Naive thymus-derived CD4-positive, alpha-beta T cell (primary cell): ENCODE results near the gene HOATZ. TPM values are rescaled to one million over a fixed set of nuclear protein-coding genes. Genes with fewer than 3 reads are reported as not detected.

Source experiments
- ATAC-seq: fragments of 150-1000 bp; cut with Tn5 transposase; 2 replicates; pipeline ENCODE4 v1.10.0; 2021; ENCODE audit warnings: mild to moderate bottlenecking, moderate library complexity
- CTCF ChIA-PET: fragments of 350-600 bp; sonication (Branson Sonifier 250); formaldehyde crosslinking; loops from one replicate; lab custom pipeline; 2021; ENCODE audit warnings: antibody characterized with exemption; lab: Charles Lee
- POLR2A ChIA-PET: fragments of 350-600 bp; sonication (Branson Sonifier 250); formaldehyde crosslinking; loops from one replicate; lab custom pipeline; 2021; ENCODE audit warnings: antibody characterized with exemption, inconsistent platforms; lab: Charles Lee
- DNase-seq, 9 donors: peaks; one replicate each; pipeline versions ENCODE4 v3.0.0 to v3.0.0-alpha.2; 2020 to 2022; ENCODE audit warnings: mixed read lengths in 1 of 9
- H3K27ac ChIP-seq: one replicate; pipeline ENCODE4 v1.7.0; 2013; ENCODE audit warnings: mild to moderate bottlenecking, low read depth, low read length, moderate library complexity
- H3K27me3 ChIP-seq, 2 donors: one replicate each; pipeline ENCODE4 v1.7.0; 2013; ENCODE audit warnings: low read length in 2 of 2, mild to moderate bottlenecking in 2 of 2, moderate library complexity in 2 of 2; ENCODE audit not compliant: control insufficient read depth in 2 of 2, insufficient read depth in 2 of 2
- H3K36me3 ChIP-seq, 3 experiments: 1 replicate in 2 of 3; 2 replicates in 1 of 3; pipeline ENCODE4 v1.7.0; 2013; ENCODE audit warnings: low read length in 3 of 3, mild to moderate bottlenecking in 3 of 3, moderate library complexity in 1 of 3; ENCODE audit not compliant: insufficient read depth in 3 of 3, control insufficient read depth in 2 of 3
- H3K4me1 ChIP-seq, 2 donors: one replicate each; pipeline ENCODE4 v1.7.0; 2013; ENCODE audit warnings: low read length in 2 of 2, mild to moderate bottlenecking in 2 of 2, moderate library complexity in 1 of 2; ENCODE audit not compliant: control insufficient read depth in 2 of 2, insufficient read depth in 2 of 2
- H3K4me3 ChIP-seq: 2 replicates; pipeline ENCODE4 v1.7.0; 2013; ENCODE audit warnings: mild to moderate bottlenecking, low read length
- H3K9me3 ChIP-seq, 3 experiments: 1 replicate in 2 of 3; 2 replicates in 1 of 3; pipeline ENCODE4 v1.7.0; 2013; ENCODE audit warnings: low read length in 3 of 3; ENCODE audit not compliant: control insufficient read depth in 2 of 3
- H3K27ac Mint-ChIP-seq, 9 donors: one replicate each; pipeline ENCODE4 v1.8.0; 2020 to 2022; ENCODE audit warnings: mixed read lengths in 9 of 9, mild to moderate bottlenecking in 8 of 9, moderate library complexity in 5 of 9, inconsistent platforms in 2 of 9
- H3K27me3 Mint-ChIP-seq, 5 donors: one replicate each; pipeline ENCODE4 v1.8.0; 2021 to 2022; ENCODE audit warnings: mixed read lengths in 5 of 5, mild to moderate bottlenecking in 1 of 5
- H3K36me3 Mint-ChIP-seq, 5 donors: one replicate each; pipeline ENCODE4 v1.8.0; 2020 to 2022; ENCODE audit warnings: mixed read lengths in 5 of 5, mild to moderate bottlenecking in 3 of 5, inconsistent platforms in 1 of 5
- H3K4me1 Mint-ChIP-seq, 7 donors: one replicate each; pipeline ENCODE4 v1.8.0; 2020 to 2022; ENCODE audit warnings: mixed read lengths in 7 of 7, mild to moderate bottlenecking in 3 of 7, inconsistent platforms in 1 of 7
- H3K4me3 Mint-ChIP-seq, 10 donors: one replicate each; pipeline ENCODE4 v1.8.0; 2020 to 2022; ENCODE audit warnings: mild to moderate bottlenecking in 10 of 10, mixed read lengths in 10 of 10, moderate library complexity in 6 of 10, inconsistent platforms in 2 of 10
- H3K9me3 Mint-ChIP-seq, 11 donors: one replicate each; pipeline ENCODE4 v1.8.0; 2020 to 2022; ENCODE audit warnings: mixed read lengths in 11 of 11, mild to moderate bottlenecking in 4 of 11, inconsistent platforms in 1 of 11, moderate library complexity in 1 of 11
- intact Hi-C, 2 donors: fragments of 100-400 bp; cut with micrococcal nuclease; formaldehyde crosslinking; loops; one replicate each; pipeline ENCODE4 v1.15.1; 2023
- polyA plus RNA-seq, 2 donors: library from polyadenylated mRNA; unstranded; fragments of 300-500 nt; fragmentation: Illumina TruSeq; gene quantifications; one replicate each; pipeline ENCODE4 v1.2.3, GENCODE V29; 2021
- total RNA-seq, 6 experiments: library from RNA in 5 of 6; stranded (reverse) in 5 of 6; gene quantifications; 1 replicate in 5 of 6; 2 replicates in 1 of 6; pipeline ENCODE4 v1.2.3 and lab custom pipeline; 2021 to 2026

Gene HOATZ
- total and polyA plus RNA-seq, 7 experiments from 2014 or later, result not detected

GRCh38 chr11:111476366-111476765, 38.2 kb upstream of the HOATZ start:
- Histone ChIP-seq H3K4me1 (no peaks in the 10 kb centered on the region), H3K27me3 (no peaks in the 10 kb centered on the region), H3K27ac (no peak overlapping the region), H3K36me3 (no peaks in the 10 kb centered on the region), H3K4me3 (no peak overlapping the region), H3K9me3 (no peaks in the 10 kb centered on the region)
- intact Hi-C loops, result no loop called here
- no peak for ATAC-seq
- Mint-ChIP-seq H3K4me1 (no peaks in the 10 kb centered on the region), H3K27ac (no peak overlapping the region), H3K36me3 (no peaks in the 10 kb centered on the region), H3K9me3 (peaks cover 0 to 25% (median 4%) of the 10 kb centered on the region in 11 donors), H3K4me3 (no peak overlapping the region), H3K27me3 (peaks cover 13 to 40% (median 34%) of the 10 kb centered on the region in 5 donors)
- ChIA-PET POLR2A (no interaction called here), CTCF (no interaction called here)
- no peak for DNase-seq

DNA sequence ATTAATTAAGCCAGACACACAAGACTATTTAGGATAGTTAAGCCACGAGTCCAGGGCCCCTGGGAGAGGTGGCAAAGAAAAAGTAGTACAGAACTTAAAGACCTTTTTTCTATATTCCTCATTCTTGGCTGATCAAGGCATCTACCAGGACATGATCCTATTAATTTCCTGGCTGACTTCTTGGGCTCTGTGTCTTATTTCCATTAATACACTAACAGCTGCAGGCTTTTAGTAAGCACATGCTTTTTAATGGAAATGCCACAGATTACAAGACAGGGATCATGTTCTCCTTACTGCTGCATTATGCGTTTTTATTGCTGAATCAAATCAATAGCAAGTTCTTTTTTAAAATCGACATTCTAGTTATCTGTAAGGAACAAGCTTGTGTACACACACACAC, 37.6 kb upstream of the HOATZ start:
- H3K36me3 ChIP-seq, result no peaks in the 10 kb centered on the region
- ChIA-PET CTCF (no interaction called here), POLR2A (no interaction called here)

DNA sequence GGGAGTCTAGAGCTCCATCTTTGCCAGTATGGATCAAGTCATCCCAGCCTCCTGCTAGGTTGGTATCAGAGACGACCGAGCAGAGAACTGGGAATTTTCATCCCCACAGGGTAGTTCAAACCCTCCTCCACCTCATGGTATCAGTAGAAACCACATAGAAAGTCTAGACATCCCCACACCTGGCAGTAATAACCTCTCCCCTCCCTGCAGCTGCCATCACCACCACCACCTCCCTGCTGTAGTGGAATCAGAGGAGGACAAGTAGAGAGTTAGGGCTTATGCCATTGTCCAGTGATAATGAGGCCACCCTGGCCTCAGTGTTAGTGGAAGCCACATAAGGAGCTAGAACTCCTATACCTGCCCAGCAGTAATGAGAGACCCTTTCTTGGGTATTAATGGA, 36.7 kb upstream of the HOATZ start:
- ChIA-PET POLR2A (no interaction called here), CTCF (no interaction called here)
- Histone ChIP-seq H3K4me1 (no peaks in the 10 kb centered on the region), H3K27ac (no peak overlapping the region), H3K4me3 (no peak overlapping the region), H3K36me3 (no peaks in the 10 kb centered on the region), H3K9me3 (peaks cover 0 to 1% (median 0%) of the 10 kb centered on the region in 3 experiments), H3K27me3 (no peaks in the 10 kb centered on the region)
- intact Hi-C loops, result no loop called here
- no peak for DNase-seq
- no peak for ATAC-seq
- Mint-ChIP-seq H3K27ac (no peak overlapping the region), H3K9me3 (peaks cover under 1 to 38% (median 12%) of the 10 kb centered on the region in 11 donors), H3K4me1 (no peaks in the 10 kb centered on the region), H3K4me3 (no peak overlapping the region), H3K36me3 (peaks cover 0 to 5% (median 0%) of the 10 kb centered on the region in 5 donors), H3K27me3 (peaks cover 15 to 48% (median 34%) of the 10 kb centered on the region in 5 donors)

More for the DNA sequence above, 37.6 kb upstream of the HOATZ start:
- H3K4me1 Mint-ChIP-seq, result no peaks in the 10 kb centered on the region
- H3K36me3 Mint-ChIP-seq, result no peaks in the 10 kb centered on the region
- intact Hi-C loops, result no loop called here
- H3K4me3 Mint-ChIP-seq, result no peak overlapping the region
- H3K27ac Mint-ChIP-seq, result no peak overlapping the region
- no peaks in the 10 kb centered on the region for H3K4me1 ChIP-seq
- H3K9me3 Mint-ChIP-seq, result peaks cover 0 to 29% (median 4%) of the 10 kb centered on the region in 11 donors
- no peak overlapping the region for H3K4me3 ChIP-seq
- no peak for ATAC-seq
- no peak overlapping the region for H3K27ac ChIP-seq
- no peak for DNase-seq
- no peaks in the 10 kb centered on the region for H3K9me3 ChIP-seq
- no peaks in the 10 kb centered on the region for H3K27me3 ChIP-seq
- H3K27me3 Mint-ChIP-seq, result peaks cover 13 to 40% (median 34%) of the 10 kb centered on the region in 5 donors

GRCh38 chr11:111479666-111480065, 34.9 kb upstream of the HOATZ start:
- no peaks in the 10 kb centered on the region for H3K4me1 Mint-ChIP-seq
- ATAC-seq (no peak), DNase-seq (no peak)
- H3K27ac ChIP-seq, result no peak overlapping the region
- H3K27me3 Mint-ChIP-seq, result peaks cover 22 to 58% (median 33%) of the 10 kb centered on the region in 5 donors
- H3K36me3 ChIP-seq, result no peaks in the 10 kb centered on the region
- H3K4me1 ChIP-seq, result no peaks in the 10 kb centered on the region
- H3K4me3 ChIP-seq, result no peak overlapping the region
- H3K27me3 ChIP-seq, result no peaks in the 10 kb centered on the region
- no peak overlapping the region for H3K27ac Mint-ChIP-seq
- peaks cover 15 to 56% (median 23%) of the 10 kb centered on the region in 11 donors for H3K9me3 Mint-ChIP-seq
- H3K4me3 Mint-ChIP-seq, result no peak overlapping the region
- peaks cover 0 to 17% (median 3%) of the 10 kb centered on the region in 5 donors for H3K36me3 Mint-ChIP-seq
- POLR2A ChIA-PET, result interaction anchor here (0.6 kb wide), 1 partner anchor 47 kb away, joined by 3 read pairs; no protein-coding TSS in a partner anchor
- CTCF ChIA-PET, result no interaction called here
- peaks cover 0 to 6% (median 0%) of the 10 kb centered on the region in 3 experiments for H3K9me3 ChIP-seq
- intact Hi-C loops, result no loop called here

DNA sequence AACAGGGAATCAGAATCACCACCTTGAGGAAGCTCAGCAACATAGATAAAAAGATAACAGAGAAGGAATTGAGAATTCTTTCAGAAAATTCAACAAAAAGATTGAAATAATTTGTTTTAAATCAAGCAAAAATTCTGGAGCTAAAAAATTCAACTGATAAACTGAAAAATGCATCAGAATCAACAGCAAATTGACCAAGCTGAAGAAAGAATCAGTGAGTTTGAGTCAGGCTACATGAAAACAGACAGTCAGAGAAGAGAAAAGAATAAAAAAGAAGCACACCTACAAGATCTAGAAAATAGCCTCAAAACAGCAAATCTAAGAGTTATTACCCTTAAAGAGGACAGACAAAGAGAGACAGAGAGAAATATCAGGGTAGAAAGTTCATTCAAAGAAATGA, 31.1 kb upstream of the HOATZ start:
- POLR2A ChIA-PET, result no interaction called here
- H3K36me3 Mint-ChIP-seq, result peaks cover 0 to 19% (median 11%) of the 10 kb centered on the region in 5 donors
- no peak overlapping the region for H3K27ac ChIP-seq
- H3K4me3 Mint-ChIP-seq, result no peak overlapping the region
- no peaks in the 10 kb centered on the region for H3K4me1 Mint-ChIP-seq
- H3K9me3 ChIP-seq, result peaks cover 0 to 6% (median 0%) of the 10 kb centered on the region in 3 experiments
- no peak overlapping the region for H3K4me3 ChIP-seq
- no peaks in the 10 kb centered on the region for H3K36me3 ChIP-seq
- CTCF ChIA-PET, result interaction anchor here (0.6 kb wide), 2 partner anchors 340 to 598 kb away, joined by 3 to 4 read pairs; no protein-coding TSS in a partner anchor
- H3K27me3 ChIP-seq, result no peaks in the 10 kb centered on the region
- intact Hi-C loops, result no loop called here
- no peak for ATAC-seq
- no peak overlapping the region for H3K27ac Mint-ChIP-seq
- no peaks in the 10 kb centered on the region for H3K4me1 ChIP-seq
- peaks cover 23 to 63% (median 30%) of the 10 kb centered on the region in 5 donors for H3K27me3 Mint-ChIP-seq
- DNase-seq, result no peak
- H3K9me3 Mint-ChIP-seq, result peaks cover 17 to 87% (median 36%) of the 10 kb centered on the region in 11 donors

GRCh38 chr11:111490496-111490895, 24.1 kb upstream of the HOATZ start:
- Histone ChIP-seq H3K9me3 (no peaks in the 10 kb centered on the region), H3K4me3 (no peak overlapping the region), H3K4me1 (no peaks in the 10 kb centered on the region), H3K27me3 (no peaks in the 10 kb centered on the region), H3K27ac (no peak overlapping the region), H3K36me3 (no peaks in the 10 kb centered on the region)
- H3K27ac Mint-ChIP-seq, result no peak overlapping the region
- peaks cover 0 to 31% (median 8%) of the 10 kb centered on the region in 11 donors for H3K9me3 Mint-ChIP-seq
- peaks cover 0 to 11% (median 4%) of the 10 kb centered on the region in 5 donors for H3K36me3 Mint-ChIP-seq
- intact Hi-C loops, result no loop called here
- ChIA-PET POLR2A (no interaction called here), CTCF (no interaction called here)
- DNase-seq, result no peak
- peaks cover 20 to 49% (median 27%) of the 10 kb centered on the region in 5 donors for H3K27me3 Mint-ChIP-seq
- ATAC-seq, result no peak
- no peaks in the 10 kb centered on the region for H3K4me1 Mint-ChIP-seq
- H3K4me3 Mint-ChIP-seq, result no peak overlapping the region

- Mint-ChIP-seq H3K36me3 (peaks cover 0 to 4% (median 0%) of the 10 kb centered on the region in 5 donors), H3K27ac (no peak overlapping the region), H3K4me3 (no peak overlapping the region), H3K4me1 (no peaks in the 10 kb centered on the region), H3K9me3 (peaks cover 0 to 3% (median 0%) of the 10 kb centered on the region in 11 donors), H3K27me3 (peaks cover 15 to 46% (median 25%) of the 10 kb centered on the region in 5 donors)
- DNase-seq, result no peak
- Histone ChIP-seq H3K4me1 (no peaks in the 10 kb centered on the region), H3K27ac (no peak overlapping the region), H3K4me3 (no peak overlapping the region), H3K36me3 (no peaks in the 10 kb centered on the region), H3K27me3 (no peaks in the 10 kb centered on the region), H3K9me3 (no peaks in the 10 kb centered on the region)
- ChIA-PET POLR2A (interaction anchor here (0.7 kb wide), 1 partner anchor 1427 kb away, joined by 3 read pairs; no protein-coding TSS in a partner anchor), CTCF (no interaction called here)
- no peak for ATAC-seq
- intact Hi-C loops, result no loop called here
These were observed 20.5 kb upstream of the HOATZ start for GRCh38 chr11:111494040-111494439.
